SK-N-SH (cell line): ENCODE measurements around the gene FGB. TPM values are rescaled to one million over a fixed set of nuclear protein-coding genes. Genes with fewer than 3 reads are reported as not detected.

Experiments used
- CTCF ChIA-PET: fragments of 300-600, 350-600 bp; formaldehyde crosslinking; extraction: SDS; loops from one replicate; lab custom pipeline; 2021; lab: Yijun Ruan, JAX
- POLR2A ChIA-PET: fragments of 350-600 bp; sonication (Branson Sonifier 250); formaldehyde crosslinking; extraction: SDS; loops from one replicate; lab custom pipeline; 2020; ENCODE audit warnings: antibody characterized with exemption, inconsistent platforms; lab: Yijun Ruan, JAX
- DNase-seq: peaks from one replicate; pipeline ENCODE4 v3.0.0; 2012
- H2AFZ ChIP-seq: fragments of 200-600 bp; sonication (generic); 2 replicates; pipeline ENCODE4 v1.8.1; 2016; ENCODE audit warnings: antibody characterized with exemption, mild to moderate bottlenecking, low read depth
- H3F3A ChIP-seq: fragments of 200-600 bp; sonication (generic); replicated peaks from 2 replicates; pipeline ENCODE3; 2016; ENCODE audit warnings: antibody characterized with exemption, mild to moderate bottlenecking; ENCODE audit not compliant: insufficient read depth
- H3K27ac ChIP-seq, 2 experiments: fragments of 200-500 bp in 1 of 2; fragments of 200-600 bp in 1 of 2; sonication (Bioruptor generic) in 1 of 2; sonication (generic), shearing (Covaris generic) in 1 of 2; 2 replicates each; pipeline versions ENCODE4 v1.5.1 to v1.6.1; 2014 to 2016; ENCODE audit warnings: low read depth in 2 of 2, inconsistent platforms in 1 of 2, low read length in 1 of 2, mild to moderate bottlenecking in 1 of 2, mixed read lengths in 1 of 2
- H3K27me3 ChIP-seq: fragments of 200-600 bp; sonication (generic), shearing (Covaris generic); 2 replicates; pipeline ENCODE4 v1.6.1; 2016; ENCODE audit warnings: mixed run types; ENCODE audit not compliant: insufficient read depth
- H3K36me3 ChIP-seq, 2 experiments: fragments of 200-500 bp in 1 of 2; fragments of 200-600 bp in 1 of 2; sonication (Bioruptor generic) in 1 of 2; sonication (generic) in 1 of 2; replicated peaks in 1 of 2; 2 replicates each; pipeline versions ENCODE3 to v1.5.1; 2014 to 2016; ENCODE audit warnings: low read length in 1 of 2, mild to moderate bottlenecking in 1 of 2; ENCODE audit not compliant: insufficient read depth in 2 of 2, control insufficient read depth in 1 of 2
- H3K4me1 ChIP-seq, 2 experiments: fragments of 200-500 bp in 1 of 2; fragments of 200-600 bp in 1 of 2; sonication (Bioruptor generic) in 1 of 2; sonication (generic), shearing (Covaris generic) in 1 of 2; 2 replicates each; pipeline versions ENCODE4 v1.5.1 to v1.6.1; 2014 to 2016; ENCODE audit warnings: low read depth in 1 of 2, low read length in 1 of 2, mixed run types in 1 of 2; ENCODE audit not compliant: insufficient read depth in 2 of 2, control insufficient read depth in 1 of 2
- H3K4me2 ChIP-seq: fragments of 200-600 bp; sonication (generic), shearing (Covaris generic); 2 replicates; pipeline ENCODE4 v1.6.1; 2017; ENCODE audit warnings: mixed run types
- H3K4me3 ChIP-seq, 2 experiments: fragments of 200-500 bp in 1 of 2; fragments of 200-600 bp in 1 of 2; sonication (Bioruptor generic) in 1 of 2; sonication (generic), shearing (Covaris generic) in 1 of 2; 2 replicates each; pipeline versions ENCODE4 v1.5.1 to v1.8.1; 2014 to 2016; ENCODE audit warnings: low read depth in 2 of 2, inconsistent platforms in 1 of 2, low read length in 1 of 2, mild to moderate bottlenecking in 1 of 2, mixed read lengths in 1 of 2, moderate library complexity in 1 of 2
- H3K79me2 ChIP-seq: fragments of 200-600 bp; sonication (generic); 2 replicates; pipeline ENCODE4 v1.8.1; 2017; ENCODE audit warnings: mild to moderate bottlenecking; ENCODE audit not compliant: insufficient read depth
- H3K9ac ChIP-seq: fragments of 200-600 bp; sonication (generic); 2 replicates; pipeline ENCODE4 v1.6.1; 2017; ENCODE audit warnings: mixed run types
- H3K9me2 ChIP-seq: fragments of 200-600 bp; sonication (generic); 2 replicates; pipeline ENCODE4 v1.6.1; 2017; ENCODE audit warnings: mixed run types
- H3K9me3 ChIP-seq: fragments of 200-600 bp; sonication (generic); 2 replicates; pipeline ENCODE4 v1.6.1; 2017; ENCODE audit warnings: mixed run types, mild to moderate bottlenecking, moderate library complexity
- H4K20me1 ChIP-seq: fragments of 200-600 bp; sonication (generic); 2 replicates; pipeline ENCODE4 v1.6.1; 2017; ENCODE audit warnings: mild to moderate bottlenecking, mixed run types; ENCODE audit not compliant: insufficient read depth
- CHD2 ChIP-seq: fragments of 150-350 bp; IDR thresholded peaks from 2 replicates; pipeline ENCODE4 v1.6.1; 2018; ENCODE audit warnings: low read length; ENCODE audit not compliant: partially characterized antibody
- CTCF ChIP-seq: fragments of 200-600 bp; sonication (generic); IDR thresholded peaks from 2 replicates; pipeline ENCODE4 v1.6.1; 2017; ENCODE audit warnings: antibody characterized with exemption, mild to moderate bottlenecking, moderate library complexity
- ELF1 ChIP-seq: IDR thresholded peaks from 2 replicates; pipeline ENCODE4 v1.4.0; 2012
- EP300 ChIP-seq, 2 experiments: IDR thresholded peaks; 2 replicates each; pipeline versions ENCODE4 v1.4.0 to v1.6.1; 2012; ENCODE audit warnings: borderline replicate concordance in 1 of 2, low read depth in 1 of 2, low read length in 1 of 2
- EZH2phosphoT487 ChIP-seq: fragments of 200-600 bp; sonication (generic); IDR thresholded peaks from 2 replicates; pipeline ENCODE4 v1.6.1; 2017; ENCODE audit warnings: low read depth, mixed run types, mild to moderate bottlenecking, antibody characterized with exemption, moderate library complexity, borderline replicate concordance
- FOSL2 ChIP-seq: IDR thresholded peaks from 2 replicates; pipeline ENCODE4 v1.4.0; 2012; ENCODE audit warnings: low read depth, mild to moderate bottlenecking, moderate library complexity, borderline replicate concordance
- FOXM1 ChIP-seq: IDR thresholded peaks from 2 replicates; pipeline ENCODE4 v1.4.0; 2012; ENCODE audit warnings: low read depth, mild to moderate bottlenecking
- IRF3 ChIP-seq: fragments of 150-350 bp; IDR thresholded peaks from 2 replicates; pipeline ENCODE4 v1.6.1; 2016; ENCODE audit warnings: mild to moderate bottlenecking, low read depth, low read length
- MXI1 ChIP-seq: IDR thresholded peaks from 2 replicates; pipeline ENCODE4 v1.6.1; 2012; ENCODE audit warnings: mild to moderate bottlenecking, low read depth, low read length, improper control_type of control experiment
- NRF1 ChIP-seq: IDR thresholded peaks from 2 replicates; pipeline ENCODE4 v1.6.1; 2012; ENCODE audit warnings: low read depth, mild to moderate bottlenecking, low read length
- PBX3 ChIP-seq: IDR thresholded peaks from 2 replicates; pipeline ENCODE4; 2012
- POLR2AphosphoS5 ChIP-seq: IDR thresholded peaks from 2 replicates; pipeline ENCODE4 v1.6.1; 2012; ENCODE audit warnings: low read depth, low read length
- RAD21 ChIP-seq: IDR thresholded peaks from 2 replicates; pipeline ENCODE4 v1.6.1; 2012; ENCODE audit warnings: mild to moderate bottlenecking, low read length
- RCOR1 ChIP-seq: fragments of 150-350 bp; IDR thresholded peaks from 2 replicates; pipeline ENCODE4 v1.6.1; 2017; ENCODE audit warnings: antibody characterized with exemption, low read length
- RFX5 ChIP-seq: IDR thresholded peaks from 2 replicates; pipeline ENCODE4 v1.6.1; 2012; ENCODE audit warnings: mild to moderate bottlenecking, improper control_type of control experiment, low read length
- RXRA ChIP-seq: IDR thresholded peaks from 2 replicates; pipeline ENCODE4 v1.4.0; 2012; ENCODE audit warnings: low read depth, mild to moderate bottlenecking, borderline replicate concordance
- SMC3 ChIP-seq: IDR thresholded peaks from 2 replicates; pipeline ENCODE4 v1.6.1; 2012; ENCODE audit warnings: low read depth, low read length, improper control_type of control experiment
- TCF12 ChIP-seq: IDR thresholded peaks from 2 replicates; pipeline ENCODE4 v1.4.0; 2012
- USF1 ChIP-seq: IDR thresholded peaks from 2 replicates; pipeline ENCODE4 v1.4.0; 2012; ENCODE audit warnings: low read depth, borderline replicate concordance
- USF2 ChIP-seq: fragments of 150-350 bp; IDR thresholded peaks from 2 replicates; pipeline ENCODE4 v1.6.1; 2017; ENCODE audit warnings: antibody characterized with exemption, low read length, low read depth, borderline replicate concordance
- YY1 ChIP-seq: IDR thresholded peaks from 2 replicates; pipeline ENCODE4 v1.4.0; 2012; ENCODE audit warnings: low read depth, mild to moderate bottlenecking
- ZBTB33 ChIP-seq: IDR thresholded peaks from 2 replicates; pipeline ENCODE4 v1.4.0; 2012; ENCODE audit warnings: low read depth, borderline replicate concordance
- WGBS: methylation state at CpG from one replicate; pipeline ENCODE4 v1.1.6; 2017; ENCODE audit warnings: low lambda C conversion rate; 5-methylcytosine and 5-hydroxymethylcytosine counted together
- polyA plus RNA-seq, 3 experiments: library from polyadenylated mRNA; depleted of rRNA; stranded (reverse); fragments of >200 nt; gene quantifications; 2 replicates each; pipeline ENCODE4 v1.2.3, GENCODE V29; 2012

Gene FGB
- polyA plus RNA-seq, 1 of the 3 experiments (the other 2 are of a cell fraction) = not detected

- no peak for TF ChIP-seq RXRA
- TF ChIP-seq FOXM1 = no peak
- no peak for TF ChIP-seq EP300 (IDR thresholded peaks at IDR 0.05; ENCODE audit: borderline replicate concordance in 1 of 2, low read depth in 1 of 2, low read length in 1 of 2)
- TF ChIP-seq CHD2 = no peak
- TF ChIP-seq PBX3 = 0 out of 2 replicates have a peak, but pooled peaks have one; percentile 18
- TF ChIP-seq RFX5 = no peak
- peak; percentile 15; the same call in 1 of the 2 replicates for TF ChIP-seq TCF12
- no peak for TF ChIP-seq USF2
- no peak for TF ChIP-seq YY1
- peak; percentile 60; the same call in 1 of the 2 replicates for TF ChIP-seq SMC3
- no peak for TF ChIP-seq NRF1
- TF ChIP-seq ELF1 = no peak
- peak; percentile 74 for TF ChIP-seq CTCF
- no peak for TF ChIP-seq FOSL2
- no peak for TF ChIP-seq MXI1
- no peak for TF ChIP-seq POLR2AphosphoS5
- TF ChIP-seq USF1 = no peak
- peak; percentile 60 for TF ChIP-seq RAD21
- no peak for TF ChIP-seq RCOR1
- TF ChIP-seq EZH2phosphoT487 = no peak
- no peak for TF ChIP-seq ZBTB33
- TF ChIP-seq IRF3 = no peak
- DNase-seq = peak; percentile 39
- H3K9me2 ChIP-seq = no peaks in the 10 kb centered on the region
- H3K27me3 ChIP-seq = no peaks in the 10 kb centered on the region; the same call in 1 of the 2 replicates
- 1% methylated on average over 4 of the region's 4 CpGs for WGBS
- no peaks in the 10 kb centered on the region for H3K9me3 ChIP-seq
- POLR2A ChIA-PET = no interaction called here
- H3K79me2 ChIP-seq = no peaks in the 10 kb centered on the region
- H3K4me3 ChIP-seq = peak overlapping the region in 1 of 2 experiments; percentile 30; a peak in 1 of 4 replicates
- no peak overlapping the region for H2AFZ ChIP-seq
- CTCF ChIA-PET = interaction anchor here (0.7 to 3.4 kb wide), 23 partner anchors 9 to 123 kb away, joined by 3 to 60 read pairs (median 4); partner anchors contain the start of gene PLRG1
- H3K4me1 ChIP-seq = no peaks in the 10 kb centered on the region
- H3K9ac ChIP-seq = no peak overlapping the region
- no peaks in the 10 kb centered on the region for H3F3A ChIP-seq
- no peak overlapping the region for H3K27ac ChIP-seq
- H3K4me2 ChIP-seq = no peak overlapping the region
- H4K20me1 ChIP-seq = no peaks in the 10 kb centered on the region
- H3K36me3 ChIP-seq = no peaks in the 10 kb centered on the region
These were observed 56.0 kb downstream of the FGB start for GRCh38 chr4:154618708-154619315.
